CD4-positive, alpha-beta T cell (primary cell): Measurements from ENCODE around the gene DEPDC7. TPM values are rescaled to one million over a fixed set of nuclear protein-coding genes. Genes with fewer than 3 reads are reported as not detected.

Experiments
- ATAC-seq: fragments of 200-7000 bp; cut with Tn5 transposase; one replicate; pipeline ENCODE4 v1.10.0; 2022; ENCODE audit warnings: mild to moderate bottlenecking; ENCODE audit not compliant: poor library complexity
- CTCF ChIA-PET: fragments of 350-600 bp; sonication (Branson Sonifier 250); formaldehyde crosslinking; loops from one replicate; lab custom pipeline; 2021; ENCODE audit warnings: antibody characterized with exemption, inconsistent platforms; lab: Charles Lee
- POLR2A ChIA-PET: fragments of 350-600 bp; sonication (Branson Sonifier 250); formaldehyde crosslinking; loops from one replicate; lab custom pipeline; 2021; ENCODE audit warnings: antibody characterized with exemption, inconsistent platforms; lab: Charles Lee
- DNase-seq, 14 experiments: peaks; one replicate each; pipeline ENCODE4 v3.0.0-alpha.2; 2013 to 2020; ENCODE audit warnings: mixed read lengths in 2 of 14
- H3K27ac ChIP-seq, 2 donors: one replicate each; pipeline versions ENCODE4 v1.5.1 to v1.7.0; 2013; ENCODE audit warnings: low read length in 2 of 2, low read depth in 1 of 2, mild to moderate bottlenecking in 1 of 2
- H3K27me3 ChIP-seq, 2 experiments: 1 replicate in 1 of 2; 2 replicates in 1 of 2; pipeline versions ENCODE4 v1.6.1 to v1.7.0; 2013; ENCODE audit warnings: low read length in 2 of 2, control low read depth in 1 of 2, mild to moderate bottlenecking in 1 of 2, moderate library complexity in 1 of 2; ENCODE audit not compliant: insufficient read depth in 2 of 2, control insufficient read depth in 1 of 2
- H3K36me3 ChIP-seq: one replicate; pipeline ENCODE4 v1.6.1; 2013; ENCODE audit warnings: low read length, control low read depth; ENCODE audit not compliant: insufficient read depth
- H3K4me1 ChIP-seq: one replicate; pipeline ENCODE4 v1.6.1; 2013; ENCODE audit warnings: low read length, control low read depth; ENCODE audit not compliant: insufficient read depth
- H3K4me3 ChIP-seq: one replicate; pipeline ENCODE4 v1.5.1; 2013; ENCODE audit warnings: mild to moderate bottlenecking, low read length, moderate library complexity
- H3K9me3 ChIP-seq, 2 experiments: 1 replicate in 1 of 2; 2 replicates in 1 of 2; pipeline versions ENCODE4 v1.6.1 to v1.7.0; 2013; ENCODE audit warnings: low read length in 2 of 2, mild to moderate bottlenecking in 2 of 2, control low read depth in 1 of 2, moderate library complexity in 1 of 2; ENCODE audit not compliant: control insufficient read depth in 1 of 2, insufficient read depth in 1 of 2
- H3K27ac Mint-ChIP-seq: one replicate; pipeline ENCODE4 v1.8.0; 2020; ENCODE audit warnings: mixed read lengths
- H3K27me3 Mint-ChIP-seq: one replicate; pipeline ENCODE4 v1.8.0; 2021; ENCODE audit warnings: mixed read lengths
- H3K36me3 Mint-ChIP-seq: one replicate; pipeline ENCODE4 v1.8.0; 2021; ENCODE audit warnings: low read depth, mixed read lengths
- H3K4me1 Mint-ChIP-seq: one replicate; pipeline ENCODE4 v1.8.0; 2021; ENCODE audit warnings: low read depth, mixed read lengths
- H3K4me3 Mint-ChIP-seq: one replicate; pipeline ENCODE4 v1.8.0; 2020; ENCODE audit warnings: mild to moderate bottlenecking, mixed read lengths
- H3K9me3 Mint-ChIP-seq: one replicate; pipeline ENCODE4 v1.8.0; 2020; ENCODE audit warnings: mixed read lengths
- CTCF ChIP-seq: fragments of 200-600 bp; IDR thresholded peaks from one replicate; pipeline ENCODE4 v1.8.0; 2022; ENCODE audit warnings: antibody characterized with exemption, mild to moderate bottlenecking
- intact Hi-C, 2 experiments: fragments of 100-400 bp; cut with DNase I in 1 of 2; cut with micrococcal nuclease in 1 of 2; formaldehyde crosslinking; loops; one replicate each; pipeline versions ENCODE4 v1.15.1 to v1.9.0; 2023 to 2025; cut with DNase I, micrococcal nuclease
- total RNA-seq, 174 experiments: library from RNA in 2 of 174; stranded (reverse) in 2 of 174; gene quantifications; one replicate each; pipeline ENCODE4 v1.2.3 and lab custom pipeline; 2021 to 2026

DEPDC7 gene
- total RNA-seq, 2 experiments from 2014 or later, result 2.9 to 3.1 TPM

- Mint-ChIP-seq H3K27ac (peak overlapping the region; percentile 19), H3K27me3 (no peaks in the 10 kb centered on the region), H3K36me3 (peaks cover 53% of the 10 kb centered on the region), H3K9me3 (no peaks in the 10 kb centered on the region), H3K4me3 (no peak overlapping the region), H3K4me1 (peaks cover 42% of the 10 kb centered on the region)
- H3K27ac ChIP-seq, result no peak overlapping the region
- no peak overlapping the region for H3K4me3 ChIP-seq
- no peaks in the 10 kb centered on the region for H3K9me3 ChIP-seq
- H3K27me3 ChIP-seq, result no peaks in the 10 kb centered on the region
- ChIA-PET CTCF (interaction anchor here (1.9 kb wide), 1 partner anchor 108 kb away, joined by 4 read pairs; no protein-coding TSS in a partner anchor), POLR2A (no interaction called here)
- DNase-seq, result peak in 2 of 14 experiments; percentile 27 to 39
- peaks cover 43% of the 10 kb centered on the region for H3K36me3 ChIP-seq
- TF ChIP-seq CTCF, result no peak
- peaks cover 19% of the 10 kb centered on the region for H3K4me1 ChIP-seq
- intact Hi-C loops, result loop anchor here in 1 of 2 experiments (10.0 kb wide), 2 partner anchors 59 to 179 kb away; no protein-coding TSS in a partner anchor
- no peak for ATAC-seq
These were observed 47.7 kb downstream of the DEPDC7 start for GRCh38 chr11:33063326-33063881.

GRCh38 chr11:33064033-33064825 lies 48.6 kb downstream of the DEPDC7 start:
- Histone ChIP-seq H3K27me3 (no peaks in the 10 kb centered on the region), H3K4me3 (no peak overlapping the region), H3K36me3 (peaks cover 43% of the 10 kb centered on the region), H3K27ac (no peak overlapping the region), H3K9me3 (no peaks in the 10 kb centered on the region), H3K4me1 (peaks cover 19% of the 10 kb centered on the region)
- ChIA-PET CTCF (interaction anchor here (1.6 to 1.7 kb wide), 2 partner anchors 88 to 97 kb away, joined by 3 to 7 read pairs; no protein-coding TSS in a partner anchor), POLR2A (interaction anchor here (2.4 kb wide), 1 partner anchor 25 kb away, joined by 13 read pairs; the partner anchor contains the start of gene TCP11L1)
- H3K9me3 Mint-ChIP-seq, result no peaks in the 10 kb centered on the region
- no peaks in the 10 kb centered on the region for H3K27me3 Mint-ChIP-seq
- DNase-seq, result peak in 1 of 14 experiments; percentile 9
- H3K4me1 Mint-ChIP-seq, result peaks cover 42% of the 10 kb centered on the region
- TF ChIP-seq CTCF, result no peak
- peaks cover 45% of the 10 kb centered on the region for H3K36me3 Mint-ChIP-seq
- H3K27ac Mint-ChIP-seq, result peak overlapping the region; percentile 19
- ATAC-seq, result no peak
- intact Hi-C loops, result loop anchor here in 1 of 2 experiments (2.0 to 10.0 kb wide), 3 partner anchors 59 to 255 kb away; no protein-coding TSS in a partner anchor
- H3K4me3 Mint-ChIP-seq, result no peak overlapping the region

- CTCF ChIA-PET, result interaction anchor here (1.0 to 1.7 kb wide), 24 partner anchors 8 to 171 kb away, joined by 3 to 48 read pairs (median 4); partner anchors contain the start of genes DEPDC7 and TCP11L1
- H3K27ac ChIP-seq, result no peak overlapping the region
- POLR2A ChIA-PET, result interaction anchor here (0.9 to 2.4 kb wide), 3 partner anchors 26 to 53 kb away, joined by 3 to 13 read pairs (median 6); partner anchors contain the start of genes DEPDC7 and TCP11L1
- ATAC-seq, result no peak
- intact Hi-C loops, result loop anchor here (1.0 to 10.0 kb wide), 6 partner anchors 60 to 256 kb away; no protein-coding TSS in a partner anchor
- Mint-ChIP-seq H3K4me3 (no peak overlapping the region), H3K9me3 (no peaks in the 10 kb centered on the region), H3K27me3 (no peaks in the 10 kb centered on the region), H3K27ac (peak overlapping the region; percentile 19), H3K4me1 (peaks cover 37% of the 10 kb centered on the region), H3K36me3 (peaks cover 44% of the 10 kb centered on the region)
- H3K4me1 ChIP-seq, result peaks cover 19% of the 10 kb centered on the region
- H3K36me3 ChIP-seq, result peaks cover 41% of the 10 kb centered on the region
- no peaks in the 10 kb centered on the region for H3K9me3 ChIP-seq
- H3K4me3 ChIP-seq, result no peak overlapping the region
- no peak for TF ChIP-seq CTCF
- H3K27me3 ChIP-seq, result no peaks in the 10 kb centered on the region
- DNase-seq, result no peak
These were observed 49.2 kb downstream of the DEPDC7 start for GRCh38 chr11:33064866-33065265.
